Measurements from ENCODE around the gene CEACAM3. TPM values are rescaled to one million over a fixed set of nuclear protein-coding genes. Genes with fewer than 3 reads are reported as not detected.
A peak's percentile ranks its signal among the peaks of the same experiment; 100 is the strongest.

Gene CEACAM3
- total RNA-seq, 6 donors from 2014 or later: 1.4 to 6.0 (median 2.7) TPM; not detected in 1

DNA sequence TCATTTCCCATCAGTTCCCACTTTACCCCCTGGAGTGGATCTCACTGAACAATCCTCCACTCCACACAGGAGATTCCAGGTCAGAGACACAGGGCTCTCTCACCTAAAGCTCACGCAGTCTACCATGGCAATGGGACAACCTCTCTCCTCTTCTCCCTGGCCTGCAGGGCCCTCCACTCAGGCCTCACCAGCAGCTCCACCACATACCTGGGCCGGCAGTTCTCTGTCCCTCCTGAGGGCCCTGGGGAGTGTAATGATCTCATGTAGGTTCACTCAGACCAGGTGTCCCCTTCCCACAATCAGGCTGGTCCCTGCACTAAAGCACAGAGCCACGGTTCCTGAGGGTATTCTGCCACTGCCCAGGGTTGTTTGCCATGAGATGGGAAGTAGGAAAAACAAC is 15.6 kb downstream of the CEACAM3 start:
- peak overlapping the region in 1 of 4 donors; percentile 80 for H3K27ac ChIP-seq
- DNase-seq (no peak), ATAC-seq (ENCODE audit: low FRiP score in 2 of 2) (no peak)
- no peak overlapping the region for H3K4me3 ChIP-seq
- no peak for TF ChIP-seq POLR2A (IDR thresholded peaks at IDR 0.05)
- no peak for TF ChIP-seq EP300 (IDR thresholded peaks at IDR 0.05)
- TF ChIP-seq POLR2AphosphoS5 (IDR thresholded peaks at IDR 0.05): no peak
- TF ChIP-seq, protein P1, sequence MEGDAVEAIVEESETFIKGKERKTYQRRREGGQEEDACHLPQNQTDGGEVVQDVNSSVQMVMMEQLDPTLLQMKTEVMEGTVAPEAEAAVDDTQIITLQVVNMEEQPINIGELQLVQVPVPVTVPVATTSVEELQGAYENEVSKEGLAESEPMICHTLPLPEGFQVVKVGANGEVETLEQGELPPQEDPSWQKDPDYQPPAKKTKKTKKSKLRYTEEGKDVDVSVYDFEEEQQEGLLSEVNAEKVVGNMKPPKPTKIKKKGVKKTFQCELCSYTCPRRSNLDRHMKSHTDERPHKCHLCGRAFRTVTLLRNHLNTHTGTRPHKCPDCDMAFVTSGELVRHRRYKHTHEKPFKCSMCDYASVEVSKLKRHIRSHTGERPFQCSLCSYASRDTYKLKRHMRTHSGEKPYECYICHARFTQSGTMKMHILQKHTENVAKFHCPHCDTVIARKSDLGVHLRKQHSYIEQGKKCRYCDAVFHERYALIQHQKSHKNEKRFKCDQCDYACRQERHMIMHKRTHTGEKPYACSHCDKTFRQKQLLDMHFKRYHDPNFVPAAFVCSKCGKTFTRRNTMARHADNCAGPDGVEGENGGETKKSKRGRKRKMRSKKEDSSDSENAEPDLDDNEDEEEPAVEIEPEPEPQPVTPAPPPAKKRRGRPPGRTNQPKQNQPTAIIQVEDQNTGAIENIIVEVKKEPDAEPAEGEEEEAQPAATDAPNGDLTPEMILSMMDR (IDR thresholded peaks at IDR 0.05): no peak
- H3K27me3 ChIP-seq: no peaks in the 10 kb centered on the region
- 68 to 100% methylated on average over 1 to 3 of the region's 3 CpGs for WGBS, 2 donors
- H3K36me3 ChIP-seq: no peaks in the 10 kb centered on the region
- H3K4me1 ChIP-seq: peaks cover 0 to 4% (median 2%) of the 10 kb centered on the region in 4 donors
- H3K9me3 ChIP-seq: no peaks in the 10 kb centered on the region

DNA sequence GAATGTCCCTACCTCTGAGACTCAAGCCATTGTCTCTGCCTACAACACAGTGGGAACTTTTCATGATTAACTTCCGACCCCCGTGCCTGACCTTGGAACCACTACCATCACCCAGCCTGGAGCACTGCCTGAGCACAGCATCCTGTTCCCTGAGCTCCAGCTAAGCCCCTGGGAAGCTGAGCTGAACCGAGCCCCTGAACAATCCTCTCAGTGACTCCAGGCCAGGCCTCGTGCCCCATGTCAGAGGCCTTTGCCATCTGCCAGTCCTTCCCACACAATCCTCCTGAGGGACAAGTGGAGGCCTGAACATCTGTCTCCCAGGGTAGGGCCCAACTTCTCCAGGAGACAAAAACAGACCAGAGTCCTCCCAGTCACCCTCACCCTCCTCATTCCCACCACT is 17.5 kb downstream of the CEACAM3 start:
- ATAC-seq (ENCODE audit: low FRiP score in 2 of 2) (no peak), DNase-seq (no peak)
- no peak for TF ChIP-seq POLR2AphosphoS5 (IDR thresholded peaks at IDR 0.05)
- TF ChIP-seq POLR2A (IDR thresholded peaks at IDR 0.05): no peak
- TF ChIP-seq EP300 (IDR thresholded peaks at IDR 0.05): no peak
- TF ChIP-seq, protein P1 (IDR thresholded peaks at IDR 0.05): no peak
- H3K27ac ChIP-seq: no peak overlapping the region
- no peaks in the 10 kb centered on the region for H3K27me3 ChIP-seq
- H3K9me3 ChIP-seq: no peaks in the 10 kb centered on the region
- WGBS, 2 donors: 88 to 90% methylated on average over 3 to 4 of the region's 4 CpGs
- H3K4me1 ChIP-seq: peaks cover 0 to 4% (median 2%) of the 10 kb centered on the region in 4 donors
- no peak overlapping the region for H3K4me3 ChIP-seq
- no peaks in the 10 kb centered on the region for H3K36me3 ChIP-seq

DNA sequence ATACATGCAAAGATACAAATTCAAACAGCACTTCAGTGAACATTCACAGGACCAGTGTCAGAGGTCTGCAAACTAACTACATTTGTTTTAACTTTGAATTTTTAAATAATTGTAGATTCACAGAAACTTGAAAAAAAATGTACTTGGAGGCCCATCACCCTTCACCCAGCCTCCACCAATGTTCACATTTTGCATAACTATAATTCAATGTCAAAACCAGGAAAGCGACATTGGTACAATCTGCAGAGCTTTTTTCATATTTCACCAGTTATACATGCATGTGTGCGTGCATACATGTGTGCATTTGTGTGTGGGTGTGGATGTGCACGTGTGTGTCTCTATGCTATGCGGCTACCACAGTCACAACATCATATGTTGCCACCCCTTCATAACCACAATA is 18.9 kb downstream of the CEACAM3 start:
- ATAC-seq (ENCODE audit: low FRiP score in 2 of 2) (no peak), DNase-seq (no peak)
- Histone ChIP-seq H3K9me3 (no peaks in the 10 kb centered on the region), H3K4me3 (no peak overlapping the region), H3K27me3 (no peaks in the 10 kb centered on the region), H3K4me1 (peaks cover 0 to 4% (median 2%) of the 10 kb centered on the region in 4 donors), H3K36me3 (no peaks in the 10 kb centered on the region), H3K27ac (no peak overlapping the region)
- TF ChIP-seq, protein P1 (IDR thresholded peaks at IDR 0.05): no peak
- TF ChIP-seq POLR2A (IDR thresholded peaks at IDR 0.05) (no peak), EP300 (IDR thresholded peaks at IDR 0.05) (no peak), POLR2AphosphoS5 (IDR thresholded peaks at IDR 0.05) (no peak)
- WGBS, 2 donors: 63 to 73% methylated on average over 4 of the region's 4 CpGs

DNA sequence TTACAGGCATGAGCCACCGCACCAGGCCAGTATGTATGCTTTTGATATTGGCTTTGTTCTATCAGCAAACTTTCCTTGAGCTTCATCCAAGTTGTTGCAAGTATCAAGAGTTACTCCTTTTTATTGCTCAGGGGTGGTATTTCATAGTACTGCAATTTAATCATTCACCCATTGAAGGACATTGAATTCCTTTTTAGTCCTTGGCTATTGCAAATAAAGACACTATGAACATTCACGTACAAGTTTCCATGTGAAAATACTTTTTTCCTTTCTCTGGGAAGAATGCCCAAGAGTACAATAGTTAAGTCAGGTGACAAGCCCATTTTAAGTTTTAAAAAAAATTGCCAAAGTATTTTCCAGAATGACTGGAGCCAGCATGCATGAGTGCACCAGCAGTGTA is 20.4 kb downstream of the CEACAM3 start:
- DNase-seq (no peak), ATAC-seq (ENCODE audit: low FRiP score in 2 of 2) (no peak)
- Histone ChIP-seq H3K27me3 (no peaks in the 10 kb centered on the region), H3K9me3 (no peaks in the 10 kb centered on the region), H3K4me3 (no peak overlapping the region), H3K4me1 (no peaks in the 10 kb centered on the region), H3K27ac (no peak overlapping the region), H3K36me3 (no peaks in the 10 kb centered on the region)
- TF ChIP-seq, protein P1 (IDR thresholded peaks at IDR 0.05): no peak
- no peak for TF ChIP-seq EP300 (IDR thresholded peaks at IDR 0.05)
- no peak for TF ChIP-seq POLR2A (IDR thresholded peaks at IDR 0.05)
- no peak for TF ChIP-seq POLR2AphosphoS5 (IDR thresholded peaks at IDR 0.05)
- WGBS, 2 donors: 52 to 54% methylated on average over 2 of the region's 2 CpGs

DNA sequence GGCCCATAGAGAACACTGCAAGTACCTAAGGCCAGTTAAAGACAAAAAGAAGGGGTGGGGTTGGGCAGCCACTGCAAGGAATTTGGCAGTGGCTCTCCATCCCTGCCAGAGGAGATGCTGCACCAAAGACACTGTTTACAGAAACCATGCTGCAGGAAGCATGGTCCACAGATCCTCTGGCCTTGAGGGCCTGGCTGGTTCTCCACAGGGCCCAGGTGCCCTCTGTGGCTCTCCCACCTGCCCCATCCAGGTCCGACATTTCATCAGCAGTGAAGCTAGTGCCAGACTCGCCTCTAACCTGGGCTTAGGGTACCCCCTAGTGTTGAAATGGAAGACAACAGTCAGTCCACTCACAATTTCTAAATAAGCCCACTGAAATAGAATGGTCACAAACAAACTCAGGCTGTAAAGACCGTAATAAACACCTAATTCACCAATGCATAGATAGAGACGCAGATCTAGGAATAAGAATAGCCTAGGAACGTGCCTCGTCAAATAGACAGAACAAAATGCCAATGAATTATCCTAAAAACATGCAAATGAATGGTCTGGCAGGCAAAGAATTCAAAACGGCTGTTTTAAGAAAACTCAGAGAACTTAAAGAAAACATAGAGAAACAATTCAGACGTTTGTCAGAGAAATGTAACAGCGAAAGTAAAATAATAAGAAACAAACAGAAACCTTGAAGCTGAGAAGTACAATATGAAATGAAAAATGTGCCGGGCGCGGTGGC is 24.8 kb downstream of the CEACAM3 start:
- no peak overlapping the region for H3K4me3 ChIP-seq
- TF ChIP-seq, protein P1 (IDR thresholded peaks at IDR 0.05): peak; percentile 29 to 76 (median 64)
- TF ChIP-seq POLR2A (IDR thresholded peaks at IDR 0.05): no peak
- no peaks in the 10 kb centered on the region for H3K27me3 ChIP-seq
- no peak overlapping the region for H3K27ac ChIP-seq
- peak in 1 of 2 donors; percentile 43 for DNase-seq
- no peaks in the 10 kb centered on the region for H3K4me1 ChIP-seq
- peak; percentile 75 to 76 for ATAC-seq (ENCODE audit: low FRiP score in 2 of 2)
- H3K36me3 ChIP-seq: no peaks in the 10 kb centered on the region
- WGBS, 2 donors: 36 to 37% methylated on average over 12 of the region's 12 CpGs
- H3K9me3 ChIP-seq: no peaks in the 10 kb centered on the region
